Colonic mucosa (tissue), 4 donors: ENCODE results near the gene FBN3. TPM values are rescaled to one million over a fixed set of nuclear protein-coding genes. Genes with fewer than 3 reads are reported as not detected.
A peak's percentile ranks its signal among the peaks of the same experiment; 100 is the strongest.

Experiments
- DNase-seq: peaks from one replicate; pipeline ENCODE4 v3.0.0-alpha.2; 2020
- H3K27ac ChIP-seq: fragments of 200-600 bp; one replicate; pipeline ENCODE4 v1.8.0; 2021
- H3K27me3 ChIP-seq: fragments of 200-600 bp; one replicate; pipeline ENCODE4 v1.8.0; 2021
- H3K36me3 ChIP-seq: fragments of 200-600 bp; one replicate; pipeline ENCODE4 v1.8.0; 2021
- H3K4me1 ChIP-seq: fragments of 200-600 bp; one replicate; pipeline ENCODE4 v1.8.0; 2021; ENCODE audit warnings: mild to moderate bottlenecking
- H3K4me3 ChIP-seq: fragments of 200-600 bp; one replicate; pipeline ENCODE4 v1.8.0; 2021
- H3K9ac ChIP-seq, 2 donors: one replicate each; pipeline ENCODE4 v1.7.0; 2013; ENCODE audit warnings: control low read depth in 2 of 2, low read depth in 2 of 2, low read length in 2 of 2
- H3K9me3 ChIP-seq: fragments of 200-600 bp; one replicate; pipeline ENCODE4 v1.8.0; 2021
- CTCF ChIP-seq: fragments of 200-600 bp; IDR thresholded peaks from one replicate; pipeline ENCODE4 v1.8.0; 2022; ENCODE audit warnings: antibody characterized with exemption, mild to moderate bottlenecking
- intact Hi-C: fragments of 100-400 bp; cut with DNase I; formaldehyde crosslinking; loops from one replicate; pipeline ENCODE4 v1.14.1; 2022
- total RNA-seq, 2 donors: library from RNA; stranded (reverse); fragmentation: NEBNext Ultra II Directional in 1 of 2; extraction: Animal tissue kit (Norgen Biotek cat#: 25700) in 1 of 2; gene quantifications; one replicate each; pipeline ENCODE4 v1.2.1, GENCODE V29; 2021
- donor health status: healthy.
- donor health status: DM: no; HTN: no; CAD: no.
- donor health status: DM: no; HTN: no; CAD: no.

FBN3 gene
- total RNA-seq = under 1 TPM in 1 of 2 donors, not detected in 1; 0.05 TPM

- H3K27me3 ChIP-seq = peaks cover 39% of the 10 kb centered on the region
- no peak within 1 kb of the TSS for H3K27ac ChIP-seq
- H3K9me3 ChIP-seq = no peaks in the 10 kb centered on the region
- no peak for TF ChIP-seq CTCF
- no peaks in the 10 kb centered on the region for H3K36me3 ChIP-seq
- DNase-seq = no peak
- no peak within 1 kb of the TSS for H3K9ac ChIP-seq
- no peak within 1 kb of the TSS for H3K4me3 ChIP-seq
- H3K4me1 ChIP-seq = peaks cover 3% of the 10 kb centered on the region
- intact Hi-C loops = no loop called here
Measured at GRCh38 chr19:8149261-8150094, at the start of gene FBN3. Gene FBN3, minus strand, starts transcription at chr19:8149592. Its CDS starts 2,112 bp downstream, at chr19:8147480.

GRCh38 chr19:8196271-8196927 is 47.0 kb upstream of the FBN3 start:
- H3K9me3 ChIP-seq = no peaks in the 10 kb centered on the region
- DNase-seq = no peak
- no peaks in the 10 kb centered on the region for H3K27me3 ChIP-seq
- intact Hi-C loops = no loop called here
- no peak overlapping the region for H3K27ac ChIP-seq
- H3K36me3 ChIP-seq = no peaks in the 10 kb centered on the region
- H3K9ac ChIP-seq = no peak overlapping the region
- no peak for TF ChIP-seq CTCF
- H3K4me1 ChIP-seq = no peaks in the 10 kb centered on the region
- H3K4me3 ChIP-seq = no peak overlapping the region

GRCh38 chr19:8194528-8195267 is 45.3 kb upstream of the FBN3 start:
- Histone ChIP-seq H3K9me3 (no peaks in the 10 kb centered on the region), H3K9ac (peak overlapping the region; percentile 24 to 34), H3K27ac (peak overlapping the region; percentile 34), H3K4me3 (no peak overlapping the region), H3K27me3 (no peaks in the 10 kb centered on the region), H3K36me3 (no peaks in the 10 kb centered on the region), H3K4me1 (no peaks in the 10 kb centered on the region)
- DNase-seq = peak; percentile 30
- TF ChIP-seq CTCF = no peak
- intact Hi-C loops = no loop called here

GRCh38 chr19:8192221-8192820 is 42.9 kb upstream of the FBN3 start:
- Histone ChIP-seq H3K36me3 (no peaks in the 10 kb centered on the region), H3K27ac (no peak overlapping the region), H3K27me3 (no peaks in the 10 kb centered on the region), H3K4me3 (no peak overlapping the region), H3K9me3 (no peaks in the 10 kb centered on the region), H3K9ac (no peak overlapping the region), H3K4me1 (no peaks in the 10 kb centered on the region)
- DNase-seq = no peak
- no peak for TF ChIP-seq CTCF
- intact Hi-C loops = no loop called here

- Histone ChIP-seq H3K36me3 (no peaks in the 10 kb centered on the region), H3K4me3 (no peak overlapping the region), H3K27me3 (no peaks in the 10 kb centered on the region), H3K9me3 (no peaks in the 10 kb centered on the region), H3K9ac (no peak overlapping the region), H3K4me1 (no peaks in the 10 kb centered on the region), H3K27ac (no peak overlapping the region)
- no peak for TF ChIP-seq CTCF
- intact Hi-C loops = no loop called here
- no peak for DNase-seq
Measured at GRCh38 chr19:8185343-8186068, 36.1 kb upstream of the FBN3 start.
